ENCODE data around the gene ALDH6A1.

Gene ALDH6A1

GRCh38 chr14:74045522-74045921, 38.7 kb downstream of the ALDH6A1 start:
- TF ChIP-seq, protein P1, sequence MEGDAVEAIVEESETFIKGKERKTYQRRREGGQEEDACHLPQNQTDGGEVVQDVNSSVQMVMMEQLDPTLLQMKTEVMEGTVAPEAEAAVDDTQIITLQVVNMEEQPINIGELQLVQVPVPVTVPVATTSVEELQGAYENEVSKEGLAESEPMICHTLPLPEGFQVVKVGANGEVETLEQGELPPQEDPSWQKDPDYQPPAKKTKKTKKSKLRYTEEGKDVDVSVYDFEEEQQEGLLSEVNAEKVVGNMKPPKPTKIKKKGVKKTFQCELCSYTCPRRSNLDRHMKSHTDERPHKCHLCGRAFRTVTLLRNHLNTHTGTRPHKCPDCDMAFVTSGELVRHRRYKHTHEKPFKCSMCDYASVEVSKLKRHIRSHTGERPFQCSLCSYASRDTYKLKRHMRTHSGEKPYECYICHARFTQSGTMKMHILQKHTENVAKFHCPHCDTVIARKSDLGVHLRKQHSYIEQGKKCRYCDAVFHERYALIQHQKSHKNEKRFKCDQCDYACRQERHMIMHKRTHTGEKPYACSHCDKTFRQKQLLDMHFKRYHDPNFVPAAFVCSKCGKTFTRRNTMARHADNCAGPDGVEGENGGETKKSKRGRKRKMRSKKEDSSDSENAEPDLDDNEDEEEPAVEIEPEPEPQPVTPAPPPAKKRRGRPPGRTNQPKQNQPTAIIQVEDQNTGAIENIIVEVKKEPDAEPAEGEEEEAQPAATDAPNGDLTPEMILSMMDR (IDR thresholded peaks at IDR 0.05) = no peak

- TF ChIP-seq, protein P1 (IDR thresholded peaks at IDR 0.05) = no peak
These were observed 42.0 kb downstream of the ALDH6A1 start for GRCh38 chr14:74042296-74042695.

- TF ChIP-seq, protein P1 (IDR thresholded peaks at IDR 0.05) = peak; percentile 73
These were observed 46.0 kb downstream of the ALDH6A1 start for GRCh38 chr14:74038020-74038859.

GRCh38 chr14:74035556-74035955, 48.7 kb downstream of the ALDH6A1 start:
- TF ChIP-seq, protein P1 (IDR thresholded peaks at IDR 0.05) = no peak

GRCh38 chr14:74034572-74034971, 49.7 kb downstream of the ALDH6A1 start:
- TF ChIP-seq, protein P1 (IDR thresholded peaks at IDR 0.05) = no peak

DNA sequence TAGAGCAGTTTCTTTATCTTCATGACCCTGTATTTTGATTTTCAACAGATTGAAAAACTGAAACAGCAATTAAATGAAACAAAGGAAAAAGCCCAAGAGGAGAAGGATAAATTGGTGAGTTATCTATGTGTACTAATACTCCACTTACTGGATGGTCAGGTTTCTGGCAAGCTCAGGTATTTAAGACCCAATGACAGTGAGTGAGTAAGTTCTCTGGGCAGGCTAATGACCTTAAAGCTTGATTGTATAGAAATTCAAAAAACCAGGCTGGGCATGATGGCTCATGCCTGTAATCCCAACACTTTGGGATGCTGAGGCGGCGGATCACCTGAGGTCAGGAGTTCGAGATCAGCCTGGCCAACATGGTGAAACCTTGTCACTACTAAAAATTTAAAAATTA, 55.1 kb downstream of the ALDH6A1 start:
- TF ChIP-seq, protein P1 (IDR thresholded peaks at IDR 0.05) = no peak

GRCh38 chr14:74022346-74022745, 61.9 kb downstream of the ALDH6A1 start:
- TF ChIP-seq, protein P1 (IDR thresholded peaks at IDR 0.05) = no peak
